Astrocyte (in vitro differentiated cells and primary cell): ENCODE results near the gene MYO5A. TPM values are rescaled to one million over a fixed set of nuclear protein-coding genes. Genes with fewer than 3 reads are reported as not detected.

Experiments
- DNase-seq: peaks from one replicate; pipeline ENCODE4 v3.0.0-alpha.2; 2010; ENCODE audit warnings: low read depth
- FAIRE-seq: peaks from 2 replicates; lab custom pipeline; 2011; peaks lifted over from hg19 to GRCh38; lab: Jason Lieb, UNC
- H2AFZ ChIP-seq: 2 replicates; pipeline ENCODE4 v1.6.0; 2012; ENCODE audit warnings: low read depth, low read length, inconsistent platforms
- H3K27ac ChIP-seq: 2 replicates; pipeline ENCODE4 v1.5.1; 2011; ENCODE audit warnings: low read depth, low read length, inconsistent platforms
- H3K27me3 ChIP-seq: 2 replicates; pipeline ENCODE4 v1.6.0; 2011; ENCODE audit warnings: low read length, inconsistent platforms; ENCODE audit not compliant: insufficient read depth
- H3K36me3 ChIP-seq: 2 replicates; pipeline ENCODE4 v1.5.1; 2011; ENCODE audit warnings: low read length, inconsistent platforms; ENCODE audit not compliant: insufficient read depth
- H3K4me1 ChIP-seq: 2 replicates; pipeline ENCODE4 v1.5.1; 2011; ENCODE audit warnings: low read length, inconsistent platforms; ENCODE audit not compliant: insufficient read depth
- H3K4me2 ChIP-seq: 2 replicates; pipeline ENCODE4 v1.6.0; 2012; ENCODE audit warnings: low read length, inconsistent platforms
- H3K4me3 ChIP-seq: 2 replicates; pipeline ENCODE4 v1.5.1; 2011; ENCODE audit warnings: low read depth, mild to moderate bottlenecking, low read length, inconsistent platforms; ENCODE audit not compliant: insufficient read depth
- H3K79me2 ChIP-seq: 2 replicates; pipeline ENCODE4 v1.6.0; 2012; ENCODE audit warnings: mild to moderate bottlenecking, low read length, inconsistent platforms; ENCODE audit not compliant: insufficient read depth
- H3K9ac ChIP-seq: 2 replicates; pipeline ENCODE4 v1.6.0; 2012; ENCODE audit warnings: mild to moderate bottlenecking, low read length, inconsistent platforms
- H3K9me3 ChIP-seq: 2 replicates; pipeline ENCODE4 v1.5.1; 2012; ENCODE audit warnings: low read depth, mild to moderate bottlenecking, low read length, inconsistent platforms; ENCODE audit not compliant: insufficient read depth
- H4K20me1 ChIP-seq: 2 replicates; pipeline ENCODE4 v1.6.0; 2012; ENCODE audit warnings: low read length, inconsistent platforms; ENCODE audit not compliant: insufficient read depth
- H3K27ac Mint-ChIP-seq: one replicate; pipeline ENCODE4 v1.8.0; 2021; ENCODE audit warnings: mild to moderate bottlenecking, mixed read lengths; ENCODE audit not compliant: unreplicated experiment
- H3K27me3 Mint-ChIP-seq: one replicate; pipeline ENCODE4 v1.8.0; 2021; ENCODE audit warnings: low read depth, mixed read lengths; ENCODE audit not compliant: unreplicated experiment
- H3K36me3 Mint-ChIP-seq: one replicate; pipeline ENCODE4 v1.8.0; 2021; ENCODE audit warnings: low read depth, mixed read lengths; ENCODE audit not compliant: unreplicated experiment
- H3K4me1 Mint-ChIP-seq: one replicate; pipeline ENCODE4 v1.8.0; 2021; ENCODE audit warnings: low read depth, mixed read lengths; ENCODE audit not compliant: unreplicated experiment
- H3K4me3 Mint-ChIP-seq: one replicate; pipeline ENCODE4 v1.8.0; 2021; ENCODE audit warnings: mild to moderate bottlenecking, moderate library complexity, mixed read lengths; ENCODE audit not compliant: unreplicated experiment
- H3K9me3 Mint-ChIP-seq: one replicate; pipeline ENCODE4 v1.8.0; 2021; ENCODE audit warnings: mild to moderate bottlenecking, mixed read lengths; ENCODE audit not compliant: unreplicated experiment
- EZH2 ChIP-seq: IDR thresholded peaks from 2 replicates; pipeline ENCODE4 v1.6.1; 2012; ENCODE audit warnings: mild to moderate bottlenecking, low read length, inconsistent platforms; ENCODE audit not compliant: insufficient read depth
- total RNA-seq: library from RNA; stranded (reverse); gene quantifications from 2 replicates; pipeline ENCODE4 v1.2.1, GENCODE V29; 2021
- TF ChIP-seq, protein P1 (sequence below): IDR thresholded peaks from 2 replicates; pipeline ENCODE4 v1.5.1; 2011; ENCODE audit warnings: low read depth, mild to moderate bottlenecking, inconsistent platforms, low read length, moderate library complexity; ENCODE audit not compliant: insufficient read depth

MYO5A gene
- total RNA-seq, 1 donor from 2014 or later: 47.6 TPM

DNA sequence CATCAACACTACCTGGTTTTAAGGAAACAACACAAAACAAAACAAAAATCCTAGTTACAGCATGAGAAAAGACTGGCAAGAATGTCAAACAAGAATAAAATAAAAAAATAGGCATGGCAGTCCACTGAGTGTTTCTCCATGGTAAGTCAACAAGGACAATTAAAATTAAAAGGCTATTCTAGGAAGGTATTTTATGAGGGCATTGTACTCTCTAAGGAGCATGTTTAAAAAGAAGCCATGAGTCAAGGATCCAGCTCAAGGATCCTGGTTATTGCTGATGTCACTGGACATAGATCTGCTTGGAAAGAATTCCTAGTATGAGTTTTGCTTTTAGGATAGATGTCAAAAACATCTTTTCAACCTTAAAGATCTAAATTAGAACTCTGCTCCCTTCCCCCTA lies 106.7 kb downstream of the MYO5A start:
- H3K36me3 ChIP-seq: no peaks in the 10 kb centered on the region

DNA sequence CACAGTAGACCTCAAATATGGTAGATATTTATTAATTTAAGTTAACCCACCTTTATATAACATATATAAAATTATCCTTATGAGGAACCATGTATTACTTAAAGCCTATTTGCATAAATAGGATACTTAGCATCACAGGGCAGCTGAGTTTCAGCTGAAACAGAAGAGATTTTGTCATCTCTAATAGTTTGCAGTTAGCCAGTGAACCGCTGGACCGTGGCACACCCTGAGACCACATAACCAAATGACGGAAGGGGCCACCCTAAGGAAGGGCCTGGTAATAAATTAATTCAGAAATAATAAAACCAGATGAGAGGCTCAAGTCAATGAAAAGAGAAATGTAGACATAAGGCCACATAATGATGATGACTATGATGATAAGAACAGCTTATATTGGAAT lies 107.7 kb downstream of the MYO5A start:
- Mint-ChIP-seq H3K36me3 (peaks cover 11% of the 10 kb centered on the region), H3K9me3 (no peaks in the 10 kb centered on the region), H3K27ac (no peak overlapping the region), H3K4me3 (no peak overlapping the region), H3K4me1 (peaks cover 6% of the 10 kb centered on the region), H3K27me3 (no peaks in the 10 kb centered on the region)
- TF ChIP-seq, protein P1, sequence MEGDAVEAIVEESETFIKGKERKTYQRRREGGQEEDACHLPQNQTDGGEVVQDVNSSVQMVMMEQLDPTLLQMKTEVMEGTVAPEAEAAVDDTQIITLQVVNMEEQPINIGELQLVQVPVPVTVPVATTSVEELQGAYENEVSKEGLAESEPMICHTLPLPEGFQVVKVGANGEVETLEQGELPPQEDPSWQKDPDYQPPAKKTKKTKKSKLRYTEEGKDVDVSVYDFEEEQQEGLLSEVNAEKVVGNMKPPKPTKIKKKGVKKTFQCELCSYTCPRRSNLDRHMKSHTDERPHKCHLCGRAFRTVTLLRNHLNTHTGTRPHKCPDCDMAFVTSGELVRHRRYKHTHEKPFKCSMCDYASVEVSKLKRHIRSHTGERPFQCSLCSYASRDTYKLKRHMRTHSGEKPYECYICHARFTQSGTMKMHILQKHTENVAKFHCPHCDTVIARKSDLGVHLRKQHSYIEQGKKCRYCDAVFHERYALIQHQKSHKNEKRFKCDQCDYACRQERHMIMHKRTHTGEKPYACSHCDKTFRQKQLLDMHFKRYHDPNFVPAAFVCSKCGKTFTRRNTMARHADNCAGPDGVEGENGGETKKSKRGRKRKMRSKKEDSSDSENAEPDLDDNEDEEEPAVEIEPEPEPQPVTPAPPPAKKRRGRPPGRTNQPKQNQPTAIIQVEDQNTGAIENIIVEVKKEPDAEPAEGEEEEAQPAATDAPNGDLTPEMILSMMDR: no peak
- TF ChIP-seq EZH2: no peak
- H4K20me1 ChIP-seq: no peaks in the 10 kb centered on the region
- no peak overlapping the region for H3K9ac ChIP-seq
- no peaks in the 10 kb centered on the region for H3K4me1 ChIP-seq
- no peak overlapping the region for H3K27ac ChIP-seq
- no peaks in the 10 kb centered on the region for H3K36me3 ChIP-seq
- no peak overlapping the region for H3K4me3 ChIP-seq
- no peak overlapping the region for H2AFZ ChIP-seq
- H3K79me2 ChIP-seq: no peaks in the 10 kb centered on the region
- DNase-seq (no peak), FAIRE-seq (no peak)
- no peaks in the 10 kb centered on the region for H3K9me3 ChIP-seq
- H3K27me3 ChIP-seq: no peaks in the 10 kb centered on the region
- H3K4me2 ChIP-seq: no peak overlapping the region

More for the DNA sequence above, 106.7 kb downstream of the MYO5A start:
- no peak overlapping the region for H3K27ac Mint-ChIP-seq
- Histone ChIP-seq H3K9me3 (no peaks in the 10 kb centered on the region), H4K20me1 (no peaks in the 10 kb centered on the region), H3K4me1 (no peaks in the 10 kb centered on the region), H3K27me3 (no peaks in the 10 kb centered on the region), H3K4me2 (no peak overlapping the region), H3K9ac (no peak overlapping the region), H3K4me3 (no peak overlapping the region), H3K79me2 (no peaks in the 10 kb centered on the region), H3K27ac (no peak overlapping the region), H2AFZ (no peak overlapping the region)
- peaks cover 11% of the 10 kb centered on the region for H3K36me3 Mint-ChIP-seq
- no peaks in the 10 kb centered on the region for H3K27me3 Mint-ChIP-seq
- no peak for FAIRE-seq
- DNase-seq: no peak
- H3K4me3 Mint-ChIP-seq: no peak overlapping the region
- peaks cover 6% of the 10 kb centered on the region for H3K4me1 Mint-ChIP-seq
- TF ChIP-seq, protein P1: no peak
- TF ChIP-seq EZH2: no peak
- no peaks in the 10 kb centered on the region for H3K9me3 Mint-ChIP-seq

DNA sequence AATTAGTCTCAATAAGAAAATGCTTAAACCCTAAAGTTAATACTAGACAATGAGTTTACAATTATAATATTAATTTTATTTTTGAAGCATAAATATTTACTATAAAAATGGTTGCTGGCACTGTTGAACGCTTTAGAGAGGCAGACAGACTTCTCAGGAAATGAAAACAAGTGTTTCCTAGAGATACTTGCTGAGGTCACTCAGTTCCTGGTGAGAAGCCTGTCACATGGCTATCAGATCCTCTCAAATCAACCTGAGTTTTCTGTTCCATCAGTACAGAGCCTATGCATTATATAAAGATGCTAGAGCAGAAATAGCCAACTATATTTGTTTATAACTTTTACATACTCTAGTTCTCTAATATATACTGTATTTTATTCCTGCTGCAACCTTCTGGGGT lies 109.2 kb downstream of the MYO5A start:
- no peaks in the 10 kb centered on the region for H3K27me3 ChIP-seq
- no peak overlapping the region for H2AFZ ChIP-seq
- H3K27ac ChIP-seq: no peak overlapping the region
- peaks cover 6% of the 10 kb centered on the region for H3K4me1 Mint-ChIP-seq
- FAIRE-seq: no peak
- no peak overlapping the region for H3K4me3 Mint-ChIP-seq
- no peak overlapping the region for H3K9ac ChIP-seq
- TF ChIP-seq EZH2: no peak
- TF ChIP-seq, protein P1: no peak
- H3K79me2 ChIP-seq: no peaks in the 10 kb centered on the region
- no peaks in the 10 kb centered on the region for H3K4me1 ChIP-seq
- DNase-seq: no peak
- peaks cover 12% of the 10 kb centered on the region for H3K36me3 Mint-ChIP-seq
- H3K9me3 Mint-ChIP-seq: no peaks in the 10 kb centered on the region
- H3K36me3 ChIP-seq: no peaks in the 10 kb centered on the region
- no peak overlapping the region for H3K4me2 ChIP-seq
- no peaks in the 10 kb centered on the region for H3K9me3 ChIP-seq
- H4K20me1 ChIP-seq: no peaks in the 10 kb centered on the region
- H3K27me3 Mint-ChIP-seq: no peaks in the 10 kb centered on the region
- H3K4me3 ChIP-seq: no peak overlapping the region
- H3K27ac Mint-ChIP-seq: no peak overlapping the region
